Glutamatergic neuron (in vitro differentiated cells): ENCODE results near the gene KCTD17. TPM values are rescaled to one million over a fixed set of nuclear protein-coding genes. Genes with fewer than 3 reads are reported as not detected.

Source experiments
- DNase-seq: peaks from one replicate; pipeline ENCODE4 v3.0.0; 2022
- H3K27ac Mint-ChIP-seq: one replicate; pipeline ENCODE4 v1.8.0; 2020; ENCODE audit warnings: mild to moderate bottlenecking, mixed read lengths, inconsistent platforms; ENCODE audit not compliant: unreplicated experiment
- H3K27me3 Mint-ChIP-seq: one replicate; pipeline ENCODE4 v1.8.0; 2020; ENCODE audit warnings: mild to moderate bottlenecking, moderate library complexity, mixed read lengths, inconsistent platforms; ENCODE audit not compliant: unreplicated experiment
- H3K36me3 Mint-ChIP-seq: one replicate; pipeline ENCODE4 v1.8.0; 2020; ENCODE audit warnings: mild to moderate bottlenecking, mixed read lengths, inconsistent platforms; ENCODE audit not compliant: unreplicated experiment
- H3K4me1 Mint-ChIP-seq: one replicate; pipeline ENCODE4 v1.8.0; 2020; ENCODE audit warnings: mild to moderate bottlenecking, low read depth, mixed read lengths, inconsistent platforms; ENCODE audit not compliant: unreplicated experiment
- H3K4me3 Mint-ChIP-seq: one replicate; pipeline ENCODE4 v1.8.0; 2020; ENCODE audit warnings: mild to moderate bottlenecking, mixed read lengths, inconsistent platforms; ENCODE audit not compliant: unreplicated experiment
- H3K9me3 Mint-ChIP-seq: one replicate; pipeline ENCODE4 v1.8.0; 2020; ENCODE audit warnings: mild to moderate bottlenecking, moderate library complexity, mixed read lengths, inconsistent platforms; ENCODE audit not compliant: unreplicated experiment
- total RNA-seq: library from RNA; stranded (reverse); fragmentation: NEBNext Ultra II Directional; extraction: Animal tissue kit (Norgen Biotek cat#: 25700); gene quantifications from one replicate; pipeline ENCODE4 v1.2.1, GENCODE V29; 2021; ENCODE audit not compliant: unreplicated experiment
- TF ChIP-seq, protein P1 (sequence below): fragments of 200-600 bp; sonication (generic); IDR thresholded peaks from one replicate; pipeline ENCODE4 v1.5.0; 2021; ENCODE audit not compliant: partially characterized antibody, unreplicated experiment

KCTD17 gene
- total RNA-seq, 1 donor from 2014 or later = 137 TPM

DNA sequence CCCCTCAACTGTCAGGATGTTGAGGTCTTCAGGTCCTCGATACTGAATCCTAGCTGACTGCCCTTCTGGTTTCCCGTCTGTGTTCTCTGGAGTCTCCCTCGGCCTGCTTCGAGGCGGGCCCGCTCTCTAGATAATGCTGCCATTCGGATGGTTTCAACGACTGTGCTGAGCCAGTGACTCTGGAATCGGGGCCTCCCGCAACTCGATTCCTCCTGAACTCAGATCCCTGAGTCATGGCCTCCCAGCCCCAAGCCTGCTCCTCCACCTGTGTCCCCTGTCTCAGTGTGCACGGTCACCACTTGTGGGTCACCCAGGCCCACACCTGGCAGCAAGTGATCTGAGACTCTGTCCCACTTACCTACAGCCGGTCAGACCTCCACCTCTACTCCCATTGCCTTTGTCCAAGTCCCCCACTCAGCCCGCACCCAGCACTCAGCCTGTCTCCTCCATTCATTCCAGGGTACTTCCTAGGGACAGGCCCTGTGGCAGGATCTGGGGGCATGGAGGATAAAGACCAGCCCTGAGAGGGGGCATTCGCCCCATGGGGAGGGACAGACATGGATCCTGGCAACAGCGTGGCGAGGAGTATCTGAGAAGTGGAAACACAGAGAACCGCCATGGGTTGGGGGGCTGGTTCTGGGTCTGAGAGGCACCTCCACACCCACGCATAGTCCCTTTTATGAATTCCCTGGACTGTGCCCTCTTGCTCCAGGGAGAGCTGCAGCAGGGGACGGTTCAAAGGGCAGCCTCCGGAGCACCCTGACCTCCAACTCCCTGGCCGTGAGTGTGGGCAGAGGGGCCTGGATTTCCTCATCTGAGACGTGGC, 17.7 kb upstream of the KCTD17 start:
- H3K4me1 Mint-ChIP-seq = no peaks in the 10 kb centered on the region
- H3K27me3 Mint-ChIP-seq = peaks cover 2% of the 10 kb centered on the region
- no peak overlapping the region for H3K4me3 Mint-ChIP-seq
- peaks cover 2% of the 10 kb centered on the region for H3K9me3 Mint-ChIP-seq
- H3K36me3 Mint-ChIP-seq = no peaks in the 10 kb centered on the region
- H3K27ac Mint-ChIP-seq = no peak overlapping the region
- TF ChIP-seq, protein P1, sequence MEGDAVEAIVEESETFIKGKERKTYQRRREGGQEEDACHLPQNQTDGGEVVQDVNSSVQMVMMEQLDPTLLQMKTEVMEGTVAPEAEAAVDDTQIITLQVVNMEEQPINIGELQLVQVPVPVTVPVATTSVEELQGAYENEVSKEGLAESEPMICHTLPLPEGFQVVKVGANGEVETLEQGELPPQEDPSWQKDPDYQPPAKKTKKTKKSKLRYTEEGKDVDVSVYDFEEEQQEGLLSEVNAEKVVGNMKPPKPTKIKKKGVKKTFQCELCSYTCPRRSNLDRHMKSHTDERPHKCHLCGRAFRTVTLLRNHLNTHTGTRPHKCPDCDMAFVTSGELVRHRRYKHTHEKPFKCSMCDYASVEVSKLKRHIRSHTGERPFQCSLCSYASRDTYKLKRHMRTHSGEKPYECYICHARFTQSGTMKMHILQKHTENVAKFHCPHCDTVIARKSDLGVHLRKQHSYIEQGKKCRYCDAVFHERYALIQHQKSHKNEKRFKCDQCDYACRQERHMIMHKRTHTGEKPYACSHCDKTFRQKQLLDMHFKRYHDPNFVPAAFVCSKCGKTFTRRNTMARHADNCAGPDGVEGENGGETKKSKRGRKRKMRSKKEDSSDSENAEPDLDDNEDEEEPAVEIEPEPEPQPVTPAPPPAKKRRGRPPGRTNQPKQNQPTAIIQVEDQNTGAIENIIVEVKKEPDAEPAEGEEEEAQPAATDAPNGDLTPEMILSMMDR = no peak
- DNase-seq = no peak

DNA sequence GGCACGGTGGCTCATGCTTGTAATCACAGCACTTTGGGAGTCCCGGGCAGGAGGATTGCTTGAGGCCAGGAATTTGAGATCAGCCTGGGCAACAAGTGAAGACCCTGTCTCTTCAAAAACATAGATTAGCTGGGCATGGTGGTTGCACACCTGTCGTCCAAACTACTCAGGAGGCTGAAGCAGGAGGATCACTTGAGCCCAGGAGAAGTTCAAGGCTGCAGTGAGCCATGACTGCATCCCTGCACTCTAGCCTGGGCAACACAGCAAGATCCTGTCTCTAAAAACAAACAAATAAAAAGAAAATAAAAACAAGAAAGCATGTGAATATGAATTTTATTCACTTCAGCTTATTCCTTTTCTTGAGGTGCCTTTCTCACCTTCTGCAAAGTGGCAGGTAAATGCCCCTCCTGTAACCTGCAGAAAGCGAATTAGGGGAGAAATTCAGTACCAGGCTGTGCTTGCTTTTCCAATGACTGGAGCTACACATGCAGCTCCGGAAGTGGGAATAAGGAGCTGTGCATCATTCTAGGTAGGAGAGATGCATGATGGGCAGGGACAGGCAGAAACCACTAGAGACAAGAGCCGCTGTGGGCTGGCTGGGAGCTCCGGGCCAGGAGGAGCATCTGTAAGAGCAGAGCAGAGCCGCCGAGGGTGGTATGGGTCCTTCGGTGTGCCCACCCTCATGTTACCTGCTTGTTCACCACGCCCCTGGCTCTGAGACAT, 14.7 kb upstream of the KCTD17 start:
- H3K27ac Mint-ChIP-seq = no peak overlapping the region
- H3K27me3 Mint-ChIP-seq = no peaks in the 10 kb centered on the region
- no peak overlapping the region for H3K4me3 Mint-ChIP-seq
- TF ChIP-seq, protein P1 = no peak
- H3K4me1 Mint-ChIP-seq = no peaks in the 10 kb centered on the region
- no peaks in the 10 kb centered on the region for H3K36me3 Mint-ChIP-seq
- peaks cover 5% of the 10 kb centered on the region for H3K9me3 Mint-ChIP-seq
- no peak for DNase-seq

DNA sequence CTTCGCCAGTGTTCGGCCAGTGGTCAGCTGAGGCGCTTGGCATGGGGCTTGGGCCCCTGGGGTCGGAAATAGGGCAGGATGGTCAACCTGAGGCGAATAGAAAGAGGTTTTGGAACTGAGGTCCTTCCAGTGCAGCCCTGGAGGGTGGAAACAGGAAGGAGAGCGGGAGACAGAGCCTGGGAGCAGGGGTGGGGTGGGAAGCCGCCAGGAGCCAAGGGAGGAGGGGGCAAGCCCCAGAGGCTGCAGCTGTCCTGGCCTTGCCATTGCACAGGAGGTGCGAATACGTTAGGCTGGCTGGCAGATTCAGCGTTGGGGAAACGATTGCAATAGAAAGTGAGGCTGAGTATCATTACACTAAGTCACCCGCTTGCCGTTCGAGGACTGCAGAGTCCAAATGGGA, 13.9 kb upstream of the KCTD17 start:
- TF ChIP-seq, protein P1 = no peak
- H3K9me3 Mint-ChIP-seq = peaks cover 7% of the 10 kb centered on the region
- DNase-seq = no peak
- H3K27ac Mint-ChIP-seq = no peak overlapping the region
- peaks cover under 1% of the 10 kb centered on the region for H3K4me1 Mint-ChIP-seq
- H3K27me3 Mint-ChIP-seq = no peaks in the 10 kb centered on the region
- H3K36me3 Mint-ChIP-seq = no peaks in the 10 kb centered on the region
- H3K4me3 Mint-ChIP-seq = no peak overlapping the region

DNA sequence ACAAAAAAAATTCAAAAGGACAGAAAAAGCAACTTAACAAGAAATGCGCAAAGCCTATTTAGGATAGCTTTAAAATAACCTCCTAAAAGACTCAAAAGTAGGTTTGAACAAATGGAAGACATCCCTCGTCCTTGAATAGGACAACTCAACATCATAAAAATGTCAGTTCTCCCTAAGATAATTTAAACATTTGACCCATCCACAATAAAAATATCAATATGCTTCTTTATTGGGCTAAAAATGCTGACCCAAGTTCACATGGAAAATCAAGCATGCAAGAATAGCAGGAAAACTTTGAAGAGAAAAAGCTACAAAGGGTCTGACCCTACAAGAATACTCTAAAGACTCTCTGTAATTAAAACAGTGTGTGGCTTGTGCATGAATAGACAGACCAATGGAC, 12.1 kb upstream of the KCTD17 start:
- TF ChIP-seq, protein P1 = no peak
- Mint-ChIP-seq H3K27ac (no peak overlapping the region), H3K4me3 (no peak overlapping the region), H3K36me3 (no peaks in the 10 kb centered on the region), H3K27me3 (no peaks in the 10 kb centered on the region), H3K4me1 (peaks cover 12% of the 10 kb centered on the region), H3K9me3 (peaks cover 11% of the 10 kb centered on the region)
- DNase-seq = no peak
